ENCODE measurements around the gene NKX3-2.

NKX3-2 gene

DNA sequence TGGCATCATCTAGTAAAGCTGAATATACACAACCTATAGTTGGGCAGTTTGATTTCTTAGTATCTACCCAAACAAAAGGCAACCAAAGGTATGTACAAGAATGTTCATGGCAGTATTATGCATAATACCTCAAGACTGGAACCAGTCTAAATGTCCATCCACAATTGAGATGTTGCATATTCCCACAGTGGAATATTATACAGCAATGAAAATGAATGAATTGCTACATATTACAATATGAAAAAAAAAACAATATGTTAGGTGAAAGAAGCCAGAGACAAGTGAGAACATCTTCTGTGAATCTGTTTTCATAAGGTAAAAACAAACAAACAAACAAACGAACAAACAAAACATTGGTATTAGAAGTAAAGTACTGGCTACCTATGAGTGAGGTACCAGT, 48.6 kb downstream of the NKX3-2 start:
- TF ChIP-seq CTCF (conservative IDR thresholded peaks at IDR 0.05; ENCODE audit: low read depth): no peak
- DNase-seq (ENCODE audit: low spot score): no peak
- ChIA-PET CTCF (no interaction called here), POLR2A (ENCODE audit: low non-redundant PET) (no interaction called here)
- no peak overlapping the region for H3K27ac ChIP-seq

- H3K27ac ChIP-seq: no peak overlapping the region
- ChIA-PET CTCF (no interaction called here), POLR2A (ENCODE audit: low non-redundant PET) (no interaction called here)
- DNase-seq (ENCODE audit: low spot score): no peak
- TF ChIP-seq CTCF (conservative IDR thresholded peaks at IDR 0.05; ENCODE audit: low read depth): no peak
Measured at GRCh38 chr4:13493793-13494192, 50.5 kb downstream of the NKX3-2 start.

GRCh38 chr4:13492747-13493146, 51.6 kb downstream of the NKX3-2 start:
- H3K27ac ChIP-seq: no peak overlapping the region
- ChIA-PET CTCF (no interaction called here), POLR2A (ENCODE audit: low non-redundant PET) (no interaction called here)
- DNase-seq (ENCODE audit: low spot score): no peak
- no peak for TF ChIP-seq CTCF (conservative IDR thresholded peaks at IDR 0.05; ENCODE audit: low read depth)

Measured in RWPE1 (cell line).